Smooth muscle cell (in vitro differentiated cells): ENCODE measurements around the gene NCAPD3. TPM values are rescaled to one million over a fixed set of nuclear protein-coding genes. Genes with fewer than 3 reads are reported as not detected.

Source experiments
- DNase-seq: peaks from one replicate; lab custom pipeline; 2025; ENCODE audit not compliant: unreplicated experiment; lab: John Stamatoyannopoulos, UW
- H2AFZ ChIP-seq: fragments of 200-600 bp; sonication (generic); 2 replicates; pipeline ENCODE4 v1.6.0; 2016; ENCODE audit warnings: antibody characterized with exemption, low read depth, mild to moderate bottlenecking
- H3F3A ChIP-seq: fragments of 200-600 bp; sonication (generic); 2 replicates; pipeline ENCODE4 v1.6.0; 2017; ENCODE audit warnings: antibody characterized with exemption, low read depth
- H3K27ac ChIP-seq: fragments of 200-600 bp; sonication (generic); 2 replicates; pipeline ENCODE4 v1.5.1; 2016; ENCODE audit warnings: low read depth, mild to moderate bottlenecking
- H3K27me3 ChIP-seq: fragments of 200-600 bp; sonication (generic); 2 replicates; pipeline ENCODE4 v1.6.1; 2016; ENCODE audit warnings: low read depth, mild to moderate bottlenecking
- H3K36me3 ChIP-seq: fragments of 200-600 bp; sonication (generic); 2 replicates; pipeline ENCODE4 v1.5.1; 2016; ENCODE audit warnings: low read depth
- H3K4me1 ChIP-seq: fragments of 200-600 bp; sonication (generic); 2 replicates; pipeline ENCODE4 v1.5.1; 2016; ENCODE audit warnings: low read depth
- H3K4me2 ChIP-seq: fragments of 200-600 bp; sonication (generic); 2 replicates; pipeline ENCODE4 v1.6.0; 2016; ENCODE audit warnings: mild to moderate bottlenecking
- H3K4me3 ChIP-seq: fragments of 200-600 bp; sonication (generic); 2 replicates; pipeline ENCODE4 v1.5.1; 2016; ENCODE audit warnings: mild to moderate bottlenecking
- H3K79me2 ChIP-seq: fragments of 200-600 bp; sonication (generic); 2 replicates; pipeline ENCODE4 v1.6.0; 2016; ENCODE audit warnings: low read depth, mild to moderate bottlenecking
- H3K9ac ChIP-seq: fragments of 200-600 bp; sonication (generic); 2 replicates; pipeline ENCODE4 v1.6.0; 2016; ENCODE audit warnings: low read depth
- H3K9me3 ChIP-seq: fragments of 200-600 bp; sonication (generic); replicated peaks from 2 replicates; pipeline ENCODE4 v1.5.1; 2016; ENCODE audit warnings: low read depth
- H4K20me1 ChIP-seq: fragments of 200-600 bp; sonication (generic); 2 replicates; pipeline ENCODE4 v1.6.0; 2016; ENCODE audit warnings: low read depth
- CTCF ChIP-seq: fragments of 200-600 bp; sonication (generic); IDR thresholded peaks from 2 replicates; pipeline ENCODE4 v1.5.1; 2017; ENCODE audit warnings: borderline replicate concordance, mild to moderate bottlenecking, antibody characterized with exemption; ENCODE audit not compliant: insufficient read depth, poor library complexity, severe bottlenecking
- WGBS: methylation state at CpG from one replicate; pipeline ENCODE4 v1.1.7; 2016; ENCODE audit warnings: low lambda C conversion rate; 5-methylcytosine and 5-hydroxymethylcytosine counted together
- polyA plus RNA-seq: library from polyadenylated mRNA; unstranded; fragments of >200 nt; fragmentation: Nextera tagmentation; extraction: Ambion mirVana; gene quantifications from 2 replicates; pipeline ENCODE4 v1.2.1, GENCODE V29; 2016
- total RNA-seq: library from RNA; depleted of rRNA; stranded (reverse); fragments of >200 nt; gene quantifications from 2 replicates; pipeline ENCODE4 v1.2.3, GENCODE V29; 2014

The NCAPD3 gene
- total and polyA plus RNA-seq, 2 experiments from 2014 or later, result 6.6 to 11.0 TPM

DNA sequence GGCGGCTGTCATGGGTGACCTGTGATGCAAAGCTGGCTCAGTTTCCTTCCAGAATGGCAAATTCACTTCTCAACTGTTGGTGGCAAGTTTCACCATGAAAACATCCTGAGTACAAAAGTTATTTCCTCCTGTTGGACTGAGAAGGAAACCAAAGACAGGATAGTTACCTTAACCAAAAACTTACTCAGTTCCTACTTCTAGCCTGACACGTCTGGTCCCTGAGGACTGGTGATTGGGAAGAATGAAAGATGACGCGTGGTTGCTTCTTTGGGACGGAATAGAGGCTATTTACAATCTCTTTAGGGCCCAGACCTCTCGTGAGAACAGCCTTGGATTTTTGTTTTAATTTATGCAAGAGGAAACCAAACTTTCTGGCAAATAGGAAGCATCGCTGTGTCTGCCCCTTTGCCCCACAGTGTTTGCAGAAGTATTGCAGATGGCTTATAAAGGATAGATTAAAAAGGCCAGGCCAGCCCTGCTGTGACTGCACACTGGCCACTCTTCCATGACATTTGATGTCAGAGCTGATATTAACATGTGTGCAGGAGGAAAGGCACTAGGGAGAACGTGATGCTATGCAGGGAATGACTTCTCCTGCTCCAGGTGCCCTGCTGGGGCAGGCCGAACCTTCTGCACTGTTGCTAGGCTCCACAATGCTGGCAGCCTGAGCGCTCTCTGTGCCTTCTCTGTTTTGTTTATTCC is 8.3 kb upstream of the NCAPD3 start:
- no peak overlapping the region for H3K9ac ChIP-seq
- TF ChIP-seq CTCF, result no peak
- H3K79me2 ChIP-seq, result peaks cover 52% of the 10 kb centered on the region
- H2AFZ ChIP-seq, result no peak overlapping the region
- H3F3A ChIP-seq, result no peaks in the 10 kb centered on the region
- no peak overlapping the region for H3K4me2 ChIP-seq
- H4K20me1 ChIP-seq, result peaks cover 82% of the 10 kb centered on the region
- H3K27ac ChIP-seq, result no peak overlapping the region
- H3K27me3 ChIP-seq, result no peaks in the 10 kb centered on the region
- WGBS, result 80% methylated on average over 10 of the region's 10 CpGs
- no peaks in the 10 kb centered on the region for H3K9me3 ChIP-seq
- no peaks in the 10 kb centered on the region for H3K36me3 ChIP-seq
- H3K4me1 ChIP-seq, result no peaks in the 10 kb centered on the region
- H3K4me3 ChIP-seq, result no peak overlapping the region
- no peak for DNase-seq

DNA sequence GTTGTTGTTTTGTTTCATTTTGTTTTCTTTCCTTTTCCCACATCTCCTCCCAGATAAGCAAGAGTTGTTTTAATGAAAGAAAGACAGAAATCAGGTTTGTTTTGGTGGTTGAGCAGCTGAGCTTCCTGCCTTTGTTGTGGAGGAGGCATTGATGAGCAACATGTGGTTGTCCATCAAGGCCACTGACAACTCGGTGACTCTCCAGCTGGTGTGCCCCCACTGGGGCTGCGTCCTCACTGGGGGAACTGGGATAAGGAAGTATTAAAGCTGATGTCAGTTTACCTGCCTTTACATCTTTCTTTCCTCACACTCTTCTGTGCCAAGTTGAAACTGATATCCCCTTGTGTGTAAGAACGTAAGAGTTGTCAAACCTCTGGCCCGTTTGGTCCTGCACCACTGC is 6.6 kb upstream of the NCAPD3 start:
- H3K27ac ChIP-seq, result no peak overlapping the region
- no peaks in the 10 kb centered on the region for H3F3A ChIP-seq
- 92% methylated on average over 4 of the region's 4 CpGs for WGBS

GRCh38 chr11:134229126-134229790 is 5.5 kb upstream of the NCAPD3 start:
- peak overlapping the region; percentile 15 for H3K27ac ChIP-seq
- H2AFZ ChIP-seq, result no peak overlapping the region
- 55% methylated on average over 6 of the region's 6 CpGs for WGBS
- H3K9ac ChIP-seq, result no peak overlapping the region
- H3K4me1 ChIP-seq, result peaks cover 10% of the 10 kb centered on the region
- H3K4me2 ChIP-seq, result peak overlapping the region; percentile 16
- no peaks in the 10 kb centered on the region for H3F3A ChIP-seq
- no peak for TF ChIP-seq CTCF
- H3K27me3 ChIP-seq, result no peaks in the 10 kb centered on the region
- peaks cover 66% of the 10 kb centered on the region for H3K79me2 ChIP-seq
- peaks cover 91% of the 10 kb centered on the region for H4K20me1 ChIP-seq
- DNase-seq, result no peak
- H3K4me3 ChIP-seq, result no peak overlapping the region
- no peaks in the 10 kb centered on the region for H3K9me3 ChIP-seq
- no peaks in the 10 kb centered on the region for H3K36me3 ChIP-seq

More for the DNA sequence above, 6.6 kb upstream of the NCAPD3 start:
- peaks cover 66% of the 10 kb centered on the region for H3K79me2 ChIP-seq
- DNase-seq, result no peak
- H2AFZ ChIP-seq, result no peak overlapping the region
- H3K27me3 ChIP-seq, result no peaks in the 10 kb centered on the region
- no peaks in the 10 kb centered on the region for H3K36me3 ChIP-seq
- TF ChIP-seq CTCF, result no peak
- no peak overlapping the region for H3K4me3 ChIP-seq
- H3K9me3 ChIP-seq, result no peaks in the 10 kb centered on the region
- no peak overlapping the region for H3K4me2 ChIP-seq
- H4K20me1 ChIP-seq, result peaks cover 98% of the 10 kb centered on the region
- H3K9ac ChIP-seq, result no peak overlapping the region
- H3K4me1 ChIP-seq, result peaks cover 9% of the 10 kb centered on the region
